Ishikawa (cell line): ENCODE results near the gene TMIGD3.

Experiments
- CEBPB ChIP-seq: IDR thresholded peaks from 2 replicates; pipeline ENCODE4 v1.6.1; 2012
- CREB1 ChIP-seq: IDR thresholded peaks from 2 replicates; pipeline ENCODE4 v1.6.1; 2012; ENCODE audit warnings: low read depth
- EGR1 ChIP-seq: IDR thresholded peaks from 2 replicates; pipeline ENCODE4 v1.6.1; 2012
- EP300 ChIP-seq: IDR thresholded peaks from 2 replicates; pipeline ENCODE4 v1.6.1; 2012; ENCODE audit warnings: borderline replicate concordance
- FOXM1 ChIP-seq: IDR thresholded peaks from 2 replicates; pipeline ENCODE4 v1.6.1; 2012; ENCODE audit warnings: low read depth, borderline replicate concordance
- NFIC ChIP-seq: IDR thresholded peaks from 2 replicates; pipeline ENCODE4 v1.6.1; 2012
- RAD21 ChIP-seq: IDR thresholded peaks from 2 replicates; pipeline ENCODE4 v1.6.1; 2012; ENCODE audit warnings: low read depth
- TAF1 ChIP-seq: IDR thresholded peaks from 2 replicates; pipeline ENCODE4 v1.6.1; 2012; ENCODE audit warnings: low read depth, mild to moderate bottlenecking
- TCF12 ChIP-seq: IDR thresholded peaks from 2 replicates; pipeline ENCODE4 v1.6.1; 2012; ENCODE audit warnings: low read depth
- TEAD4 ChIP-seq: IDR thresholded peaks from 2 replicates; pipeline ENCODE4 v1.6.1; 2012
- USF1 ChIP-seq: IDR thresholded peaks from 2 replicates; pipeline ENCODE4 v1.6.1; 2012
- YY1 ChIP-seq: IDR thresholded peaks from 2 replicates; pipeline ENCODE4 v1.6.1; 2012; ENCODE audit warnings: low read depth
- ZBTB7A ChIP-seq: IDR thresholded peaks from 2 replicates; pipeline ENCODE4 v1.6.1; 2012; ENCODE audit warnings: low read depth
- TF ChIP-seq, protein P1 (sequence below): IDR thresholded peaks from 2 replicates; pipeline ENCODE4 v1.6.1; 2012; ENCODE audit warnings: low read depth, mild to moderate bottlenecking
- TF ChIP-seq, protein P2 (sequence below): IDR thresholded peaks from 2 replicates; pipeline ENCODE4 v1.6.1; 2012

Gene TMIGD3

DNA sequence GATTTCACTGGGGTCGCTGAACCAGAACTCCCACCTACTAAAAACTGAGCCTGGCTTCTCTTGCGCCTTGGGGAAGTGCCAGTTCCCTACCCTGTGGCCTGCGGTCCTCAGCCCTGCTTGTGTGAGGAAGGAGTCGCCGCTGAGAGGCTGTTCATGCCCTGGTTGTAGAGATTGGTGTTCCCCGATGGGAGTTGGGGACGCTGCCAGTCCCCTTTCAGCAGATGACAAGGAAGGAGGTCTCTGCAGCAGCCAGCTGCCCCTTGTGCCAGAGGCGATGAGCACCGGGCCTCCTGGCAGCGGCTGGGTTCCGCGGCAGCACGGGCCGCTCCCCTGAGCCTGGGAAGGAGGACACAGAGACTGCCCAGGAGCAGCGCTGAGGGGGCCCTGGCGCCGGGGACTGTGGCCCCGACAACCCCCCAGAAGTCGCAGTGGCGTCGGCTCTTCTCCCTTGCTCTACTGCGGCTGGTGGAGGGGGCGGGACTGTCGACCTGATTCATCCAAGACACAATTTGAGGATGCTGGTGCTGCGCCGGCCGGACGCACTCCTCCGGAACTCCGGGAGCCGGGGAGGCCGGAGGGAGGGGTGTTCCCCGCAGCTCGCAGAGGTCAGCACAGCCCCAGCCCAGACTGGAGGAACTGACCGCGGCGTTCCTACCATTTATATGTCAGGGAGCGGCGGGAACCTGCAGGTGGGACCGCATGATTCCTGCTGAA, 12.0 kb upstream of the TMIGD3 start:
- TF ChIP-seq FOXM1 (no peak), CEBPB (no peak), USF1 (no peak), TCF12 (no peak), YY1 (no peak), EGR1 (no peak), NFIC (no peak), CREB1 (no peak), EP300 (no peak), TAF1 (no peak), RAD21 (no peak), ZBTB7A (no peak), TEAD4 (no peak)
- TF ChIP-seq, protein P1, sequence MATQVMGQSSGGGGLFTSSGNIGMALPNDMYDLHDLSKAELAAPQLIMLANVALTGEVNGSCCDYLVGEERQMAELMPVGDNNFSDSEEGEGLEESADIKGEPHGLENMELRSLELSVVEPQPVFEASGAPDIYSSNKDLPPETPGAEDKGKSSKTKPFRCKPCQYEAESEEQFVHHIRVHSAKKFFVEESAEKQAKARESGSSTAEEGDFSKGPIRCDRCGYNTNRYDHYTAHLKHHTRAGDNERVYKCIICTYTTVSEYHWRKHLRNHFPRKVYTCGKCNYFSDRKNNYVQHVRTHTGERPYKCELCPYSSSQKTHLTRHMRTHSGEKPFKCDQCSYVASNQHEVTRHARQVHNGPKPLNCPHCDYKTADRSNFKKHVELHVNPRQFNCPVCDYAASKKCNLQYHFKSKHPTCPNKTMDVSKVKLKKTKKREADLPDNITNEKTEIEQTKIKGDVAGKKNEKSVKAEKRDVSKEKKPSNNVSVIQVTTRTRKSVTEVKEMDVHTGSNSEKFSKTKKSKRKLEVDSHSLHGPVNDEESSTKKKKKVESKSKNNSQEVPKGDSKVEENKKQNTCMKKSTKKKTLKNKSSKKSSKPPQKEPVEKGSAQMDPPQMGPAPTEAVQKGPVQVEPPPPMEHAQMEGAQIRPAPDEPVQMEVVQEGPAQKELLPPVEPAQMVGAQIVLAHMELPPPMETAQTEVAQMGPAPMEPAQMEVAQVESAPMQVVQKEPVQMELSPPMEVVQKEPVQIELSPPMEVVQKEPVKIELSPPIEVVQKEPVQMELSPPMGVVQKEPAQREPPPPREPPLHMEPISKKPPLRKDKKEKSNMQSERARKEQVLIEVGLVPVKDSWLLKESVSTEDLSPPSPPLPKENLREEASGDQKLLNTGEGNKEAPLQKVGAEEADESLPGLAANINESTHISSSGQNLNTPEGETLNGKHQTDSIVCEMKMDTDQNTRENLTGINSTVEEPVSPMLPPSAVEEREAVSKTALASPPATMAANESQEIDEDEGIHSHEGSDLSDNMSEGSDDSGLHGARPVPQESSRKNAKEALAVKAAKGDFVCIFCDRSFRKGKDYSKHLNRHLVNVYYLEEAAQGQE, result no peak
- TF ChIP-seq, protein P2, sequence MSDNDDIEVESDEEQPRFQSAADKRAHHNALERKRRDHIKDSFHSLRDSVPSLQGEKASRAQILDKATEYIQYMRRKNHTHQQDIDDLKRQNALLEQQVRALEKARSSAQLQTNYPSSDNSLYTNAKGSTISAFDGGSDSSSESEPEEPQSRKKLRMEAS, result no peak

DNA sequence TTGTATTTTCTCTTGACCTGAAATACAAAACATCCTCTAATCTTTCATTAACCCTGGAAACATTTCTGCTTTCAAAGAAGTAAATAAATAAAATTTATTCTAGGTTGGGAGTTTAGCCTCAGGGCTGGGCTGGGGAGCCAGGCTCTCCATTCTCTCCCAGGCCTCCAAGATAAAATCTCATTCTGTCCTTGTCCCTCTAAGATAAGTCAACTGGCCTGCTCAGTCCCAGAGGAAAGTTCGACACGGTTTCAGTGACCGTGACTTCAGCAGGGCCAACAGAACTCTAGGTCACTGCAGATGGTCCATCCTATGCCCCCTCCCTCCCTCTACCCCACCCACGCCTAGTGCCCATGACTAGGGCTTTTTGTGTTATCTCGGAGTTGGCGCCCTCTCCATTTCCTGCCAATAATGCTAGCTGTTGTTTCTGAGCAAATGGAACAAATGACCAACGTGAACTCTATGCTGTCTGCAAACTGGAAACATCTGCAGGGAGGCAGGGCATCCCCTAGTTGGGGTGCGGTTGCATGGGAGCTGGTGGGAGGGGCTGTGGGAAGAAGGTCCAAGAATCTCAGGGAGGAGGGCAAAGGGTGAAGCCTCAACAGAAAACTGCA, 10.1 kb upstream of the TMIGD3 start:
- TF ChIP-seq TEAD4 (no peak), TAF1 (no peak), NFIC (no peak), EGR1 (no peak), CEBPB (no peak)
- TF ChIP-seq, protein P2, result no peak

DNA sequence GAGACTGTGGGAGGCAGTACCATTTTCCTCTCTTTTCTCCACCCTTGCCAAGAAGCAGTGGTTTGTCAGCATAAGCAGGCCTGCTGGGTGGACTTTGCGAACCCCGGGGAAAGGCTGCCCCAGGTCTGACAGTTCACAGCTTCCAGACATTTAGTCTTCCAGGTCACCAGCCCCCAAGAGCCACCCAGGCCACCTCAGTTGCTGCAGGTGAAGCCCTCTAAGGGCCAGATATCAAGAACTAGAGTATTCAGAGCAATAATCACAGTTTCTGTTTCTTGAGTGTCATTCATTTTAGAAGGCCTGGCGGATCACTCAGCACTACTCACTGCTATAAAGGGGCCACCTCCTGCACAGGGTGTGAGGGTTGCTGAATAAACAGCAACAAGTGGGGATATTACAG, 9.5 kb upstream of the TMIGD3 start:
- no peak for TF ChIP-seq CEBPB
- no peak for TF ChIP-seq RAD21
- no peak for TF ChIP-seq YY1
- TF ChIP-seq FOXM1, result no peak
- TF ChIP-seq EP300, result no peak
- TF ChIP-seq TAF1, result no peak
- no peak for TF ChIP-seq TCF12
- TF ChIP-seq TEAD4, result no peak
- TF ChIP-seq, protein P2, result no peak
- no peak for TF ChIP-seq CREB1
- no peak for TF ChIP-seq NFIC
- no peak for TF ChIP-seq EGR1
- TF ChIP-seq, protein P1, result no peak
- no peak for TF ChIP-seq ZBTB7A
- TF ChIP-seq USF1, result no peak

- TF ChIP-seq, protein P2, result no peak
- TF ChIP-seq FOXM1, result no peak
- no peak for TF ChIP-seq EP300
- TF ChIP-seq EGR1, result no peak
- no peak for TF ChIP-seq TEAD4
- no peak for TF ChIP-seq ZBTB7A
- TF ChIP-seq NFIC, result no peak
- TF ChIP-seq RAD21, result no peak
- no peak for TF ChIP-seq USF1
- TF ChIP-seq CEBPB, result no peak
- TF ChIP-seq, protein P1, result no peak
- no peak for TF ChIP-seq YY1
- no peak for TF ChIP-seq TAF1
- TF ChIP-seq CREB1, result no peak
- no peak for TF ChIP-seq TCF12
Measured at GRCh38 chr1:111512132-111512889, 8.9 kb upstream of the TMIGD3 start.
